Measurements from ENCODE around the gene EIF6. TPM values are rescaled to one million over a fixed set of nuclear protein-coding genes. Genes with fewer than 3 reads are reported as not detected.
A peak's percentile ranks its signal among the peaks of the same experiment; 100 is the strongest.

Gene EIF6
- total and polyA plus RNA-seq, 2 donors (not counting 1 experiment from before 2014, with no cell fraction given): 117 to 156 TPM

DNA sequence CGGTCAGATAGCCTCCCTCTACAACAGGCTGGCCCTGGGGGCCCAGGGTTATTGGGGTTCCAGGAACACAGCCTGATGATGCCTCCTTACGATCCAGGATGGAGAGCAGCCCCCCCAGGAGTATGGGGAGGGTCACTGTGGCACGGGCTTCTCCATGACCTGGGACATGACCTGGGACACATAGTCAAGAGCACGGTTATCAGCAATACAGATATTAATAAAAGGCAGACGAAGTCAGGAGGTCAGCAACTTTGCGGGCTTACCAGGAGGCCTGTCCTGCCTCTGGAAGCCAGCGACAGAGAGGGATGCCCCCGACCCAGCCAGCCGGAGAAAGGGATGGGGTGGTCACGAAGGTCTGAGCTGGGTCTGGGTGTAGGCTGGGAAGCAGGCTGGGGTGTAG lies 7.4 kb downstream of the EIF6 start:
- no peak overlapping the region for H2AFZ ChIP-seq (ENCODE audit: low read length)
- peak overlapping the region; percentile 51 to 84 (median 80) for H3K4me3 ChIP-seq (replicated peaks in 1 of 4; ENCODE audit: control extremely low read depth in 1 of 4, insufficient read depth in 1 of 4, low read depth in 3 of 4, low read length in 4 of 4)
- peaks cover 32% of the 10 kb centered on the region for H3K79me2 ChIP-seq (ENCODE audit: control insufficient read depth, insufficient read depth, low read length)
- TF ChIP-seq, protein P1, sequence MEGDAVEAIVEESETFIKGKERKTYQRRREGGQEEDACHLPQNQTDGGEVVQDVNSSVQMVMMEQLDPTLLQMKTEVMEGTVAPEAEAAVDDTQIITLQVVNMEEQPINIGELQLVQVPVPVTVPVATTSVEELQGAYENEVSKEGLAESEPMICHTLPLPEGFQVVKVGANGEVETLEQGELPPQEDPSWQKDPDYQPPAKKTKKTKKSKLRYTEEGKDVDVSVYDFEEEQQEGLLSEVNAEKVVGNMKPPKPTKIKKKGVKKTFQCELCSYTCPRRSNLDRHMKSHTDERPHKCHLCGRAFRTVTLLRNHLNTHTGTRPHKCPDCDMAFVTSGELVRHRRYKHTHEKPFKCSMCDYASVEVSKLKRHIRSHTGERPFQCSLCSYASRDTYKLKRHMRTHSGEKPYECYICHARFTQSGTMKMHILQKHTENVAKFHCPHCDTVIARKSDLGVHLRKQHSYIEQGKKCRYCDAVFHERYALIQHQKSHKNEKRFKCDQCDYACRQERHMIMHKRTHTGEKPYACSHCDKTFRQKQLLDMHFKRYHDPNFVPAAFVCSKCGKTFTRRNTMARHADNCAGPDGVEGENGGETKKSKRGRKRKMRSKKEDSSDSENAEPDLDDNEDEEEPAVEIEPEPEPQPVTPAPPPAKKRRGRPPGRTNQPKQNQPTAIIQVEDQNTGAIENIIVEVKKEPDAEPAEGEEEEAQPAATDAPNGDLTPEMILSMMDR (conservative IDR thresholded peaks at IDR 0.05 in 1 of 2, IDR thresholded peaks at IDR 0.05 in 1 of 2; ENCODE audit: low read depth in 1 of 2, low read length in 2 of 2): no peak
- TF ChIP-seq EZH2 (IDR thresholded peaks at IDR 0.05; ENCODE audit: low read length, missing control alignments): no peak
- no peak for DNase-seq (ENCODE audit: low read depth in 2 of 2)
- no peaks in the 10 kb centered on the region for H3K27me3 ChIP-seq (ENCODE audit: control insufficient read depth, insufficient read depth, low read length)
- peaks cover 4% of the 10 kb centered on the region for H3K4me1 ChIP-seq (ENCODE audit: control insufficient read depth, extremely low read depth, insufficient read depth, low read length)
- H3K36me3 ChIP-seq (ENCODE audit: control insufficient read depth, insufficient read depth, low read length): peaks cover 35% of the 10 kb centered on the region
- peak overlapping the region; percentile 91 for H3K27ac ChIP-seq (ENCODE audit: insufficient read depth, low read length)
- peak overlapping the region; percentile 78 for H3K4me2 ChIP-seq (ENCODE audit: extremely low read depth, insufficient read depth, low read length)
- H4K20me1 ChIP-seq (ENCODE audit: control insufficient read depth, extremely low read depth, insufficient read depth, low read length): no peaks in the 10 kb centered on the region
- peak overlapping the region; percentile 86 for H3K9ac ChIP-seq (ENCODE audit: insufficient read depth, low read length)
- no peaks in the 10 kb centered on the region for H3K9me3 ChIP-seq (ENCODE audit: control insufficient read depth, insufficient read depth, low read depth, low read length)

DNA sequence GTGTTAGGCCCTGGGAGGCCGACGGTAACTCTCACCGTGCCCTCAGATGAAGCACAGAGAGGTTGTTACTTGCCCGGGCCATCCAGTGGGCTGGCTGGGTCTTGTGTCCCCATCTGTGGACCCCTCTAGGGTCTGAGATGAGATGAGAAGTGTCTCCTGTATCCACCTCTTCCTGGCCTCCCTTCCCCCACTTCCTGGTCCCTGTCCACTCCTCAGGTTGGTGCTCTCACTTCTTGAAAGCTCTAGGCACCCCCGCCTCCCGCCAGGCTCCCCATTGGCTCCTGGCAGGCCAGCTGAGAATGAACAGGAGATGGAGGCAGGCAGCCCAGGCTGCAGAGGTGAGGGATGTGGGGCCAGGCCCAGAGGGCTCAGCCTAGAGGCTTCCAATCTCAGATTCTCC lies 8.2 kb downstream of the EIF6 start:
- H3K9ac ChIP-seq (ENCODE audit: insufficient read depth, low read length): peak overlapping the region; percentile 86
- peaks cover 32% of the 10 kb centered on the region for H3K36me3 ChIP-seq (ENCODE audit: control insufficient read depth, insufficient read depth, low read length)

DNA sequence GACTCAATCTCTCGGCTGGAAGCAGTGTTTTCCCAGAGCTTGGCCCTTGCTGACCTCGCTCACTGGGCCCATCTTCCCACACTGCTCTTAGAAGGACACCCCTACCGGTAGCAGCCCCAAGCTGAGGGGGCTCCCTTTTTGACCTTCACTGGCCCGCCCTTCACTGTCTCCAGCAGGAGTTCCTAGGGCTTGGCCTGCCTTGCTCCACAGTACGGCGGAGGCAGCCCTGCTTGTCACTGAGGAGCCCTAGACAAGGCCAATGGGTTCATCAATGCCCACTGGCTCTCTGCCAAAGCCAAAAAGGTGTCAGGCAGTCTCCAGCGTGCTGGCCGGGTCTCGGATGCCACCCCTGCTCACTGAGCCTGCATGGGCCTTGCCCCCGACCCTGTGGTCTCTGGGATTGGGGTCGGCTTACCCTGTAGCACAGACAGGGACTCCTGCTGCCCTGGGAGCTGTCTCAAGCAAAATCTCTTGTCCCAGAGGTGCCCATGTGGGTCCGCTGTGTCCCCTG lies 8.8 kb downstream of the EIF6 start:
- Histone ChIP-seq H3K4me3 (replicated peaks in 1 of 4; ENCODE audit: control extremely low read depth in 1 of 4, insufficient read depth in 1 of 4, low read depth in 3 of 4, low read length in 4 of 4) (no peak overlapping the region), H3K27me3 (ENCODE audit: control insufficient read depth, insufficient read depth, low read length) (no peaks in the 10 kb centered on the region), H3K9ac (ENCODE audit: insufficient read depth, low read length) (no peak overlapping the region), H3K27ac (ENCODE audit: insufficient read depth, low read length) (no peak overlapping the region), H2AFZ (ENCODE audit: low read length) (no peak overlapping the region), H3K4me2 (ENCODE audit: extremely low read depth, insufficient read depth, low read length) (no peak overlapping the region), H3K9me3 (ENCODE audit: control insufficient read depth, insufficient read depth, low read depth, low read length) (no peaks in the 10 kb centered on the region), H3K79me2 (ENCODE audit: control insufficient read depth, insufficient read depth, low read length) (peaks cover 22% of the 10 kb centered on the region), H3K4me1 (ENCODE audit: control insufficient read depth, extremely low read depth, insufficient read depth, low read length) (peaks cover 6% of the 10 kb centered on the region), H4K20me1 (ENCODE audit: control insufficient read depth, extremely low read depth, insufficient read depth, low read length) (no peaks in the 10 kb centered on the region), H3K36me3 (ENCODE audit: control insufficient read depth, insufficient read depth, low read length) (peaks cover 29% of the 10 kb centered on the region)
- TF ChIP-seq EZH2 (IDR thresholded peaks at IDR 0.05; ENCODE audit: low read length, missing control alignments): no peak
- TF ChIP-seq, protein P1 (conservative IDR thresholded peaks at IDR 0.05 in 1 of 2, IDR thresholded peaks at IDR 0.05 in 1 of 2; ENCODE audit: low read depth in 1 of 2, low read length in 2 of 2): no peak
- no peak for DNase-seq (ENCODE audit: low read depth in 2 of 2)

More for the DNA sequence above, 8.2 kb downstream of the EIF6 start:
- no peaks in the 10 kb centered on the region for H3K9me3 ChIP-seq (ENCODE audit: control insufficient read depth, insufficient read depth, low read depth, low read length)
- peaks cover 26% of the 10 kb centered on the region for H3K79me2 ChIP-seq (ENCODE audit: control insufficient read depth, insufficient read depth, low read length)
- no peak for DNase-seq (ENCODE audit: low read depth in 2 of 2)
- no peak for TF ChIP-seq EZH2 (IDR thresholded peaks at IDR 0.05; ENCODE audit: low read length, missing control alignments)
- TF ChIP-seq, protein P1 (conservative IDR thresholded peaks at IDR 0.05 in 1 of 2, IDR thresholded peaks at IDR 0.05 in 1 of 2; ENCODE audit: low read depth in 1 of 2, low read length in 2 of 2): no peak
- H3K27me3 ChIP-seq (ENCODE audit: control insufficient read depth, insufficient read depth, low read length): no peaks in the 10 kb centered on the region
- peak overlapping the region; percentile 51 to 84 (median 80) for H3K4me3 ChIP-seq (replicated peaks in 1 of 4; ENCODE audit: control extremely low read depth in 1 of 4, insufficient read depth in 1 of 4, low read depth in 3 of 4, low read length in 4 of 4)
- H4K20me1 ChIP-seq (ENCODE audit: control insufficient read depth, extremely low read depth, insufficient read depth, low read length): no peaks in the 10 kb centered on the region
- H3K27ac ChIP-seq (ENCODE audit: insufficient read depth, low read length): peak overlapping the region; percentile 91
- peak overlapping the region; percentile 78 for H3K4me2 ChIP-seq (ENCODE audit: extremely low read depth, insufficient read depth, low read length)
- peaks cover 5% of the 10 kb centered on the region for H3K4me1 ChIP-seq (ENCODE audit: control insufficient read depth, extremely low read depth, insufficient read depth, low read length)
- H2AFZ ChIP-seq (ENCODE audit: low read length): no peak overlapping the region
